NCI-H226 (cell line): ENCODE results near the gene SESN1.
"Not testable (repeated sequence)": the region's sequence is repeated elsewhere in the genome, so short reads cannot be mapped to it uniquely, and the experiment has no call there.

Source experiments
- DNase-seq: peaks from one replicate; pipeline ENCODE4 v3.0.0-alpha.2; 2015

SESN1 gene

GRCh38 chr6:109093732-109094415, 772 bp downstream of the SESN1 start:
- no peak for DNase-seq

- no peak for DNase-seq
These were observed 2.6 kb downstream of the SESN1 start for GRCh38 chr6:109092074-109092473.

- no peak for DNase-seq
These were observed 3.2 kb downstream of the SESN1 start for GRCh38 chr6:109091314-109092024.

- no peak for DNase-seq
These were observed 5.7 kb downstream of the SESN1 start for GRCh38 chr6:109088995-109089394.

- DNase-seq, result no peak
These were observed 6.9 kb downstream of the SESN1 start for GRCh38 chr6:109087661-109088264.

GRCh38 chr6:109084146-109084545, 10.5 kb downstream of the SESN1 start:
- not testable (repeated sequence) for DNase-seq

GRCh38 chr6:109083657-109084056, 11.0 kb downstream of the SESN1 start:
- DNase-seq, result no peak

GRCh38 chr6:109082188-109082577, 12.5 kb downstream of the SESN1 start:
- DNase-seq, result peak; percentile 27

- no peak for DNase-seq
These were observed 13.0 kb downstream of the SESN1 start for GRCh38 chr6:109081516-109082187.

- DNase-seq, result peak; percentile 12
These were observed 13.6 kb downstream of the SESN1 start for GRCh38 chr6:109081026-109081425.

GRCh38 chr6:109079981-109080380, 14.7 kb downstream of the SESN1 start:
- no peak for DNase-seq

- no peak for DNase-seq
These were observed 18.3 kb downstream of the SESN1 start for GRCh38 chr6:109076377-109076776.

- DNase-seq, result no peak
These were observed 18.7 kb downstream of the SESN1 start for GRCh38 chr6:109075934-109076333.

- DNase-seq, result no peak
These were observed 20.6 kb downstream of the SESN1 start for GRCh38 chr6:109074133-109074415.

- DNase-seq, result peak; percentile 24
These were observed 21.1 kb downstream of the SESN1 start for GRCh38 chr6:109073344-109074132.

GRCh38 chr6:109071125-109071917, 23.3 kb downstream of the SESN1 start:
- DNase-seq, result no peak

- no peak for DNase-seq
These were observed 24.9 kb downstream of the SESN1 start for GRCh38 chr6:109069746-109070145.

GRCh38 chr6:109062767-109063352, 31.8 kb downstream of the SESN1 start:
- DNase-seq, result no peak

GRCh38 chr6:109062216-109062615, 32.4 kb downstream of the SESN1 start:
- no peak for DNase-seq

- no peak for DNase-seq
These were observed 34.1 kb downstream of the SESN1 start for GRCh38 chr6:109060571-109060970.

GRCh38 chr6:109059571-109060021, 35.0 kb downstream of the SESN1 start:
- DNase-seq, result no peak

- DNase-seq, result peak; percentile 9
These were observed 35.5 kb downstream of the SESN1 start for GRCh38 chr6:109059153-109059552.
